Thyroid gland (tissue), 4 donors: ENCODE data around the gene RASA3. TPM values are rescaled to one million over a fixed set of nuclear protein-coding genes. Genes with fewer than 3 reads are reported as not detected.
"Not testable (repeated sequence)": the region's sequence is repeated elsewhere in the genome, so short reads cannot be mapped to it uniquely, and the experiment has no call there.

Experiments
- DNase-seq, 2 donors: peaks; one replicate each; pipeline ENCODE4 v3.0.0-alpha.2; 2019
- H3K27ac ChIP-seq, 3 donors: fragments of 200-600 bp; sonication (generic); 1 replicate in 2 of 3; 2 replicates in 1 of 3; pipeline ENCODE4 v1.5.1; 2016 to 2019; ENCODE audit warnings: mild to moderate bottlenecking in 1 of 3, moderate library complexity in 1 of 3
- H3K27me3 ChIP-seq: fragments of 200-600 bp; sonication (generic); one replicate; pipeline ENCODE4 v1.5.1; 2019
- H3K36me3 ChIP-seq, 2 donors: fragments of 200-600 bp; sonication (generic); one replicate each; pipeline ENCODE4 v1.5.1; 2016 to 2019
- H3K4me1 ChIP-seq, 2 donors: fragments of 200-600 bp; sonication (generic); one replicate each; pipeline ENCODE4 v1.5.1; 2017 to 2019
- H3K4me3 ChIP-seq, 3 donors: fragments of 200-600 bp; sonication (generic); replicated peaks in 1 of 3; 1 replicate in 2 of 3; 2 replicates in 1 of 3; pipeline ENCODE4 v1.5.1; 2016; ENCODE audit warnings: mild to moderate bottlenecking in 1 of 3
- H3K9me3 ChIP-seq: fragments of 200-600 bp; sonication (generic); one replicate; pipeline ENCODE4 v1.5.1; 2017
- CTCF ChIP-seq, 6 experiments: fragments of 200-600 bp in 3 of 6; fragments of 450-650 bp in 3 of 6; sonication (generic) in 3 of 6; IDR thresholded peaks; one replicate each; pipeline ENCODE4 v1.5.1; 2016 to 2019; ENCODE audit warnings: antibody characterized with exemption in 6 of 6, mild to moderate bottlenecking in 2 of 6, inconsistent platforms in 1 of 6, moderate library complexity in 1 of 6
- POLR2A ChIP-seq, 2 donors: fragments of 450-650 bp; IDR thresholded peaks; one replicate each; pipeline ENCODE4 v1.6.1; 2017; ENCODE audit warnings: antibody characterized with exemption in 2 of 2, mild to moderate bottlenecking in 2 of 2, moderate library complexity in 1 of 2
- WGBS, 2 donors: methylation state at CpG; one replicate each; pipeline ENCODE4 v1.1.5; 2017; 5-methylcytosine and 5-hydroxymethylcytosine counted together
- intact Hi-C: fragments of 100-400 bp; cut with DNase I; formaldehyde crosslinking; loops from one replicate; pipeline ENCODE4 v1.15.1; 2023
- total RNA-seq, 4 donors: library from RNA; depleted of rRNA; stranded (reverse); fragments of >200 nt; gene quantifications; one replicate each; pipeline ENCODE4 v1.2.3, GENCODE V29; 2016

Gene RASA3
- total RNA-seq, 4 donors from 2014 or later: 22.3 to 32.3 (median 25.5) TPM

- intact Hi-C loops: no loop called here
- H3K27ac ChIP-seq: peak overlapping the region; percentile 44 to 60 (median 46)
- 30 to 39% methylated on average over 13 to 21 of the region's 21 CpGs for WGBS, 2 donors
Measured at GRCh38 chr13:114134111-114134943, 1.9 kb upstream of the RASA3 start.

GRCh38 chr13:114133552-114133951 is 1.1 kb upstream of the RASA3 start:
- intact Hi-C loops, DNase-seq, H3K27ac ChIP-seq, H3K4me3 ChIP-seq, H3K27me3 ChIP-seq, H3K36me3 ChIP-seq, H3K9me3 ChIP-seq: not testable (repeated sequence)
- WGBS, 2 donors: 75 to 91% methylated on average over 1 of the region's 7 CpGs
- peaks cover 31 to 40% of the 10 kb centered on the region in 2 donors for H3K4me1 ChIP-seq

More at GRCh38 chr13:114134111-114134943, 1.9 kb upstream of the RASA3 start:
- Histone ChIP-seq H3K4me1 (peaks cover 23 to 33% of the 10 kb centered on the region in 2 donors), H3K36me3 (no peaks in the 10 kb centered on the region), H3K4me3 (no peak overlapping the region), H3K27me3 (no peaks in the 10 kb centered on the region), H3K9me3 (no peaks in the 10 kb centered on the region)
- peak in 1 of 2 donors; percentile 21 for TF ChIP-seq POLR2A (IDR thresholded peaks at IDR 0.05)
- TF ChIP-seq CTCF (IDR thresholded peaks at IDR 0.05): no peak
- peak; percentile 76 to 80 for DNase-seq

GRCh38 chr13:114133126-114133525 is 703 bp upstream of the RASA3 start:
- intact Hi-C loops: not testable (repeated sequence)
- peaks cover 35 to 45% of the 10 kb centered on the region in 2 donors for H3K4me1 ChIP-seq
- 0% methylated on average over 1 of the region's 9 CpGs; no CpG with 5 or more reads in 1 of the 2 donors for WGBS, 2 donors

GRCh38 chr13:114131583-114132418 is 622 bp downstream of the RASA3 start:
- Histone ChIP-seq H3K4me3 (peak overlapping the region; percentile 57 to 75 (median 62)), H3K4me1 (peaks cover 35 to 45% of the 10 kb centered on the region in 2 donors), H3K9me3 (no peaks in the 10 kb centered on the region), H3K27me3 (no peaks in the 10 kb centered on the region), H3K36me3 (no peaks in the 10 kb centered on the region), H3K27ac (peak overlapping the region; percentile 16 to 58 (median 52))
- intact Hi-C loops: no loop called here
- DNase-seq: peak; percentile 28 to 44
- TF ChIP-seq POLR2A (IDR thresholded peaks at IDR 0.05) (no peak), CTCF (IDR thresholded peaks at IDR 0.05) (no peak)
- 1 to 2% methylated on average over 42 to 55 of the region's 95 CpGs for WGBS, 2 donors

More at GRCh38 chr13:114133126-114133525, 703 bp upstream of the RASA3 start:
- not testable (repeated sequence) for H3K27me3 ChIP-seq, DNase-seq, H3K9me3 ChIP-seq, H3K27ac ChIP-seq, H3K36me3 ChIP-seq
- H3K4me3 ChIP-seq: peak overlapping the region in 1 of 3 donors; percentile 75

GRCh38 chr13:114130837-114131582 is 1.4 kb downstream of the RASA3 start:
- H3K27ac ChIP-seq: peak overlapping the region; percentile 6 to 58 (median 52)
- H3K36me3 ChIP-seq: no peaks in the 10 kb centered on the region
- WGBS, 2 donors: 31 to 35% methylated on average over 19 to 21 of the region's 30 CpGs
- DNase-seq: peak; percentile 67 to 76
- intact Hi-C loops: no loop called here
- no peaks in the 10 kb centered on the region for H3K9me3 ChIP-seq
- TF ChIP-seq CTCF (IDR thresholded peaks at IDR 0.05): no peak
- no peak for TF ChIP-seq POLR2A (IDR thresholded peaks at IDR 0.05)
- H3K4me3 ChIP-seq: peak overlapping the region; percentile 57 to 75 (median 62)
- peaks cover 35 to 45% of the 10 kb centered on the region in 2 donors for H3K4me1 ChIP-seq
- no peaks in the 10 kb centered on the region for H3K27me3 ChIP-seq
